ENCODE data around the gene PDCD10.

Gene PDCD10

GRCh38 chr3:167733961-167734497 is 663 bp downstream of the PDCD10 start:
- peak; percentile 35 for DNase-seq (ENCODE audit: low read depth)

DNA sequence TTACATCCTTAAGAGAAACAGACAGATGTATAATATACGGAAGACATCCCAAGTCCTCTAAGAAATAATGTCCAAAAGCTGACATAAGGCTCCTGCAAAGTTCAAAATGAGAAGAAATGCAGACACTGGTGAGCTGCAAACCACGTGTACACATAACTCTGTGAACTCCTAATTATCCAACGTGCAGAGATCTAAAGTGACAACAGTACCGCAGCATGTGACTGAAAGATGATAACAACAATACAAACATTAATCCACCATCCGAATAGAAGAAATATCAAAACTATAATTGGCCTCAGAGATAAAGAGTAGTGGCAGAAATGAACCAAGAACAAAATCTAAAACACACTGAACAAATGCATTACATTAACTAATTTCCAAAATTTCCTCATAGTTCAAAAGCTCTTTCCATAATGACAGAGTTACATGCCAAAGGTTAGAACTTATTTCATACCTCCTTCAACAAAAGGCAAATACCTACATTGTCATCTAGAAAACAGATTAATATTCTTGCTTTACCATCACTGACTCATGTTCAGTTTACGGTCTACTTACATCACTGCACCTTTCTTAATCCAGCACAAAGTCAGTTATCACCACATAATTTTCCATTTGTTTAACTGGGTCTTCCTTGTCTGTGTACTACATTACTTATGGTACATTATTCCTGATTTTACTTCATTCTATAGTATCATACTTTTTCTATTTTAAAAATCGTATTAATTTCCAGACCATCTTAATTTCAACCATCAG is 2.2 kb downstream of the PDCD10 start:
- no peak for DNase-seq (ENCODE audit: low read depth)

- DNase-seq (ENCODE audit: low read depth), result no peak
These were observed 3.3 kb downstream of the PDCD10 start for GRCh38 chr3:167731393-167731792.

DNA sequence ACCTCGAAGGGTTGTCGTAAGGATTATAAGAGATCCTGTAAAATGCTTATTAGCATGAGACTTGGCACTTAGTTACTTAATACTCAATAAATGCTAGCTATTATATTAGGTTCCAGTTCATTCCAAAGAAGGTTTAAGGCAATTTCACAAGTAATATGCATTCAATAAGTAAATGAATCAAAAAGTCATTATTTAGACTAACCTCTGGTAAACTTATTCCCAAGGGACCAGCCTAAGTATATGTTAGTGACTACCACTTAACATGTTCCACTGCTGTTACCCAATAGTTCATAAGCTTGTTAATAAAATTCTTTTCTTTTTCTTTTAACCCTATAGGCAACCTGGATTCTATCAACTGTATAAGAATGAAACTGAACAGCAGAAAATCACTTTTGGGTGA is 5.1 kb downstream of the PDCD10 start:
- DNase-seq (ENCODE audit: low read depth), result no peak

- DNase-seq (ENCODE audit: low read depth), result no peak
These were observed 5.9 kb downstream of the PDCD10 start for GRCh38 chr3:167728632-167729323.

GRCh38 chr3:167728176-167728575 is 6.5 kb downstream of the PDCD10 start:
- DNase-seq (ENCODE audit: low read depth), result peak; percentile 81

DNA sequence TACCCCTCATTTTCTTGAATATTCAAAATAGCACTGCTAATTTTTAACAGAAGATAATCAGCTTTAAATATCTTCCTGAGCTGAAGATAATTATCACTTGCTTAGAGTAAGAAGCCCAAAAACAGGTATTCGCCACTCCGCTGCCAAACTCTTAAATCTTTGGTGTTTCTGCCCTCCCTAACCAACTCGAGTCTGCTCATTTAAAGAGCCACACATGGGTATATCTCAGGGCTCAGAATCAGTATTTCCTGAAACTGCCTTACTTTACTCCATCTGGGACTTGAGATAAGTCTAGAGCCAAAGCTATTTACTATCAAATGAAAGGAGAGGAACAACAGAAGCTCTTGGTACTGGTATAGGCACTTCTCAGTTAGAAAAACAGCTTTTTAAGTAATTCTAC is 10.8 kb downstream of the PDCD10 start:
- no peak for DNase-seq (ENCODE audit: low read depth)

- no peak for DNase-seq (ENCODE audit: low read depth)
These were observed 11.6 kb downstream of the PDCD10 start for GRCh38 chr3:167723025-167723512.

DNA sequence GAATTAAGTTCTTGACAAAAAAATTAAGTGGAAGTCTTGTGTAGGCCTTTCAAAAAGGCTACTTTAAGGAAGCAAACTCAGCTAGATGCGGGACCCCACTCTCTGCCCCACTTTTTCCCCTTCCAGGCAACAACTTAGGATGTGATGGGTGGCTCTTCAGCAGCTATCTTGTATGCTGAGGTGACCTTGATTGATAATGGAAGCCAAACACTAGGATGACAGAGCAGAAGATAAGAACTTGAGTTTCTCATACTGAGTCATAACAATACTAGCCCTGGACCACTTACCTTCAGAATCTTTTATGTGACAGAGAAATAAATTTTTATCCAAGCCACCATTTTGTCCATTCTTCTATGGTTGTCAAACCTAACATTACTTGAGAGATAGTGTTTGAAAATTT is 16.1 kb downstream of the PDCD10 start:
- no peak for DNase-seq (ENCODE audit: low read depth)

DNA sequence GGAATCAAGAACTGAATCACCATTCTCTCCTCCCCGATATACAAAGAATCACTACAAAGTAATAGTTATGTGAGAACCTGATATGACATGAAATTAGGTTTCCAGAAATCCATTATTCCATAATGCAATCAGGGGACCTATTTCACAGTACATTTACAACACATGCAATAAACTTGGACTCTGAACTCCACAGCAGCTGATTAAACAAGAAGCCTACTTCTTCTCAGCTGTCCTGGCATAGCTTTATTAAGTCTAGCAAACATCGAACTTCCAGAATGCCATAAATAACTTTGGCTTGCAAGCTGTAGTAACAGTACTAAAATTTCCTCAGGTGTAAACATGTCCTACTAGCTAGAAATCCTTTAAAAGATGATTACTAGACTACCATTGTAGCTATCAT is 17.8 kb downstream of the PDCD10 start:
- no peak for DNase-seq (ENCODE audit: low read depth)

DNA sequence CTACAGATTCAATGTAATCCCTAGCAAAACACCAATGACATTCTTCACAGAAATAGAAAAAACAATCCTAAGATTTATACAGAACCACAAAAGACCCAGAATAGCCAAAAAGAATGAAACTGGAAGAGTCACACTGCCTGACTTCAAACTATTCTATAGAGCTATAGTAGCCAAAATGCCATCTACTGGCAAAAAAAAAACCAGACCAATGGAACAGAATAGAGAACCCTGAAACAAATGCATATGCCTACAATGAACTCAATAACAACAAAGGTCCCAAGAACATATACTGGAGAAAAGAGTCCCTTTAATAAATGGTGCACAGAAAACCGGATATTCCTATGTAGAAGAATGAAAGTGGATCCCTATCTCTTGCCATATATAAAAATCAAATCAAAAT is 19.8 kb downstream of the PDCD10 start:
- no peak for DNase-seq (ENCODE audit: low read depth)

GRCh38 chr3:167712445-167712844 is 22.2 kb downstream of the PDCD10 start:
- DNase-seq (ENCODE audit: low read depth), result no peak

GRCh38 chr3:167711439-167711838 is 23.3 kb downstream of the PDCD10 start:
- DNase-seq (ENCODE audit: low read depth), result no peak

DNA sequence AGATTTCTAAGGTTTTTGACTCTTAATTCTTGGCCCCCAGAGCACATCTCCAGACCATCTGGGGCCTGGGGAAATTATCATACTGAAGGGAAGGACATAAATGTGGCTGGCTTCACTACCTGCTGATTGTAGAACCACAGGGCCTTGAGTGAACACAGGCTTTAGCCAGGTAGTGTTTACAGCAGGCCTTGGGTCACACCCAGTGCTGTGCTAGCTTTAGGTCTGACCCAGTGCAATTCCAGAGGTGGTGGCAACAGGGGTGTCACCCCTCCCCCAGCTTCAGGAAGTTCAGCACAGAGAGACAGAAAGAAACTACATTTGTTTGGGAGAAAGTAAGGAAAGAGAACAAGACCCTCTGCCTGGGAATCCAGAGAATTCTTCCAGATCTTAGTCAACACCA is 24.1 kb downstream of the PDCD10 start:
- DNase-seq (ENCODE audit: low read depth), result no peak

GRCh38 chr3:167709690-167710089 is 25.0 kb downstream of the PDCD10 start:
- no peak for DNase-seq (ENCODE audit: low read depth)

GRCh38 chr3:167705840-167706239 is 28.9 kb downstream of the PDCD10 start:
- DNase-seq (ENCODE audit: low read depth), result peak; percentile 33

- DNase-seq (ENCODE audit: low read depth), result no peak
These were observed 33.8 kb downstream of the PDCD10 start for GRCh38 chr3:167700926-167701325.

GRCh38 chr3:167700046-167700445 is 34.6 kb downstream of the PDCD10 start:
- DNase-seq (ENCODE audit: low read depth), result peak; percentile 1

GRCh38 chr3:167694121-167694520 is 40.6 kb downstream of the PDCD10 start:
- no peak for DNase-seq (ENCODE audit: low read depth)

- DNase-seq (ENCODE audit: low read depth), result no peak
These were observed 43.3 kb downstream of the PDCD10 start for GRCh38 chr3:167691366-167691765.

DNA sequence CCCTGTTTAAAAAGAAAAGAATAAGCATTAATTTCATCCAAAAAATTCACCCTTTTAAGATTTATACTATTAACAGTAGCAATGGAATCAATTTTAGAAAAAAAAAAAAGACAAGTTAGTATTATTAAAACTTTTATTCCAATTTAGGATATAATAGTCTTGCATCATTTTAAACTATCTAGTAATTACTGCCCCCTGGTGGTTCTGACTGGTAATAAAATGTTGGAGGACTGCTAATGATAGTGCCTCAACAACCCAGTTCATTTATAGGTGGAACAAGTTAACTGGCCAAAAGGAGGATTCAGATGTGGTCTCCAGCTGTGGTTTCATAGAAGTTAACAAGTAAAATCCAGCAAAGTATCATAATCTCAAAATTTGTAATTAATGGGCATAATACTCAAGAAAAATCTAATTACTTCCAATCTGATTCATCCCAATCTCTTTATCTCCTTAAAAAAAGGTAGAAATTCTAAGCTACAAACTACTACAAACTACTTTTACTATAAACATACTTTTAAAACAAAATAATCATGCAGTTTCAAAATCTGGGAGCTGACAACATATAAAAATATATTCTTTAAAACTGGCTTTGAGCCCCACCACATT is 50.2 kb downstream of the PDCD10 start:
- peak; percentile 63 for DNase-seq (ENCODE audit: low read depth)

DNA sequence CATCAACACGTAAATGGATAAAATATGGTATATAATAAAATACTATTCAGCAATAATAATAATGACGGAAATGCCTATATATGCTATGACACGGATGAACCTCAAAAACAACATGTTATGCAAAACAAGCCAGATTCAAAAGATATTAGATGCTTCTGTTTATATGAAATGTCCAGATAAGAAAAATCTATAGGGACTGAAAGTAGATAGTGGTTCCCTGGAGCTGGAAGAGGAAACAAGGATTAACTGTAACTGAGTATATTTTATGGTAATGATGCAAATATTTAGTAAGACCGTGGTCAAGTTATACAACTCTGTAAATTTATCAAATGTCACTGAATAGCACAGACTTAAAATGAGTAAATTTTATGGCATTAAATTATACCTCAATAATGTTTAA is 55.2 kb downstream of the PDCD10 start:
- DNase-seq (ENCODE audit: low read depth), result no peak

DNA sequence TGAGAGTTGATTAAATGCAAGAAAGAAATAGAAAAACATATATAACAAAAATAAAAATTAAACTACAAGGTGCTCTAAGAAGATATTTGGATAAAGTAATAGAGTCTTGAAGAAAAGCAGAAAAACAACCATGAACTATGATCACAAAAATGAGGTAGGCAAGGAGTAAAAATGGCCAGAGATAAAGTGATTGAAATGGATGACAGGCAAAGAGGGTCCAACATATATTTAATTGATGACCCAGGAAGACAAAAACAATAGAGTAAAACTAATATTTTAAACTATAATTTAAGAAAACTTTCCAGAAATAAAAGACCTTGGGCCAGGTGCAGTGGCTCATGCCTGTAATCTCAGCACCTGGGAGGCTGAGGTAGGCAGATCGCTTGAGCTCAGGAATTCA is 58.8 kb downstream of the PDCD10 start:
- DNase-seq (ENCODE audit: low read depth), result no peak
